Activated CD4-positive, alpha-beta T cell treated with anti-CD3 and anti-CD28 coated beads, Interleukin-2, amount 50 U/mL, for 4 hours (primary cell): ENCODE results near the gene MLLT11.
A peak's percentile ranks its signal among the peaks of the same experiment; 100 is the strongest.
"Not testable (repeated sequence)": the region's sequence is repeated elsewhere in the genome, so short reads cannot be mapped to it uniquely, and the experiment has no call there.

Experiments
- DNase-seq, 2 experiments: peaks; one replicate each; pipeline ENCODE4 v3.0.0-alpha.2; 2020

MLLT11 gene

GRCh38 chr1:151058692-151059091, 1.5 kb upstream of the MLLT11 start:
- DNase-seq, result no peak

- peak; percentile 72 to 76 for DNase-seq
Observed at GRCh38 chr1:151059109-151060006, 839 bp upstream of the MLLT11 start, which contains the start of gene CDC42SE1. TSS of gene CDC42SE1 (minus strand) at chr1:151059622. CDS start at chr1:151055730, 3,892 bp downstream.

- no peak for DNase-seq
Observed at GRCh38 chr1:151060657-151061421, 642 bp downstream of the MLLT11 start.

- DNase-seq, result no peak
Observed at GRCh38 chr1:151061704-151062103, 1.5 kb downstream of the MLLT11 start.

- DNase-seq, result no peak
Observed at GRCh38 chr1:151062741-151063371, 2.7 kb downstream of the MLLT11 start.

GRCh38 chr1:151065089-151065645, 5.0 kb downstream of the MLLT11 start:
- DNase-seq, result no peak

GRCh38 chr1:151067185-151067584, 7.0 kb downstream of the MLLT11 start:
- no peak for DNase-seq

GRCh38 chr1:151069103-151069486, 8.9 kb downstream of the MLLT11 start:
- DNase-seq, result no peak

GRCh38 chr1:151070474-151071276, 10.5 kb downstream of the MLLT11 start, which contains the start of gene GABPB2:
TSS of gene GABPB2 (plus strand) at chr1:151070761. CDS start at chr1:151088190, 17,429 bp downstream.
- DNase-seq, result peak; percentile 79

- no peak for DNase-seq
Observed at GRCh38 chr1:151072224-151072623, 12.0 kb downstream of the MLLT11 start.

- no peak for DNase-seq
Observed at GRCh38 chr1:151085953-151086559, 25.9 kb downstream of the MLLT11 start.

GRCh38 chr1:151097426-151097825, 37.2 kb downstream of the MLLT11 start:
- DNase-seq, result not testable (repeated sequence)

- no peak for DNase-seq
Observed at GRCh38 chr1:151098126-151098525, 37.9 kb downstream of the MLLT11 start.

- no peak for DNase-seq
Observed at GRCh38 chr1:151104630-151105029, 44.4 kb downstream of the MLLT11 start.

- DNase-seq, result no peak
Observed at GRCh38 chr1:151106894-151107293, 46.7 kb downstream of the MLLT11 start.

GRCh38 chr1:151108331-151108730, 48.1 kb downstream of the MLLT11 start:
- no peak for DNase-seq

- DNase-seq, result no peak
Observed at GRCh38 chr1:151113877-151114276, 53.7 kb downstream of the MLLT11 start.
